NCI-H526 (cell line): ENCODE data around the gene ABCB4.

Source experiments
- DNase-seq, 2 experiments: peaks; one replicate each; lab custom pipeline; 2025; lab: John Stamatoyannopoulos, UW

The ABCB4 gene

GRCh38 chr7:87475359-87476178 is at the start of gene ABCB4:
Gene ABCB4, minus strand, starts transcription at chr7:87475680. Its CDS starts 215 bp downstream, at chr7:87475465.
- DNase-seq = peak in 1 of 2 experiments; percentile 52

GRCh38 chr7:87518735-87519134 is 43.3 kb upstream of the ABCB4 start:
- no peak for DNase-seq

- no peak for DNase-seq
Measured at GRCh38 chr7:87517891-87518290, 42.4 kb upstream of the ABCB4 start.

- no peak for DNase-seq
Measured at GRCh38 chr7:87517136-87517815, 41.8 kb upstream of the ABCB4 start.

GRCh38 chr7:87513735-87514335 is 38.4 kb upstream of the ABCB4 start:
- DNase-seq = no peak

GRCh38 chr7:87512906-87513305 is 37.4 kb upstream of the ABCB4 start:
- no peak for DNase-seq

- no peak for DNase-seq
Measured at GRCh38 chr7:87511510-87511909, 36.0 kb upstream of the ABCB4 start.

GRCh38 chr7:87510411-87510875 is 35.0 kb upstream of the ABCB4 start:
- DNase-seq = peak; percentile 81 to 82

- peak in 1 of 2 experiments; percentile 24 for DNase-seq
Measured at GRCh38 chr7:87507446-87507845, 32.0 kb upstream of the ABCB4 start.

GRCh38 chr7:87506246-87507180 is 31.0 kb upstream of the ABCB4 start:
- DNase-seq = peak; percentile 30 to 39

GRCh38 chr7:87505557-87506245 is 30.2 kb upstream of the ABCB4 start:
- DNase-seq = no peak

- no peak for DNase-seq
Measured at GRCh38 chr7:87505122-87505521, 29.6 kb upstream of the ABCB4 start.

- no peak for DNase-seq
Measured at GRCh38 chr7:87499494-87499893, 24.0 kb upstream of the ABCB4 start.

GRCh38 chr7:87498893-87499292 is 23.4 kb upstream of the ABCB4 start:
- no peak for DNase-seq

- DNase-seq = no peak
Measured at GRCh38 chr7:87497482-87497881, 22.0 kb upstream of the ABCB4 start.

- no peak for DNase-seq
Measured at GRCh38 chr7:87495366-87495765, 19.9 kb upstream of the ABCB4 start.

GRCh38 chr7:87494454-87494853 is 19.0 kb upstream of the ABCB4 start:
- DNase-seq = no peak

GRCh38 chr7:87483131-87483530 is 7.7 kb upstream of the ABCB4 start:
- no peak for DNase-seq

GRCh38 chr7:87482115-87482514 is 6.6 kb upstream of the ABCB4 start:
- DNase-seq = no peak

GRCh38 chr7:87480386-87480785 is 4.9 kb upstream of the ABCB4 start:
- DNase-seq = no peak

- DNase-seq = no peak
Measured at GRCh38 chr7:87479951-87480350, 4.5 kb upstream of the ABCB4 start.
